ENCODE data around the gene DEFB124. TPM values are rescaled to one million over a fixed set of nuclear protein-coding genes. Genes with fewer than 3 reads are reported as not detected.
"Not testable (repeated sequence)": the region's sequence is repeated elsewhere in the genome, so short reads cannot be mapped to it uniquely, and the experiment has no call there.

Gene DEFB124
- polyA plus RNA-seq, 1 donor from 2014 or later = not detected

- Histone ChIP-seq H3K4me3 (ENCODE audit: low read length) (no peak within 1 kb of the TSS), H3K79me2 (replicated peaks; ENCODE audit: insufficient read depth, low read length) (no peaks in the 10 kb centered on the region), H3F3A (ENCODE audit: insufficient read depth, low read length, poor library complexity, severe bottlenecking) (no peaks in the 10 kb centered on the region), H3K36me3 (ENCODE audit: insufficient read depth, low read length) (no peaks in the 10 kb centered on the region), H4K20me1 (ENCODE audit: insufficient read depth) (no peaks in the 10 kb centered on the region), H3K9me3 (ENCODE audit: low read length) (no peaks in the 10 kb centered on the region), H3K27me3 (ENCODE audit: insufficient read depth, low read depth, low read length) (no peaks in the 10 kb centered on the region), H2AFZ (ENCODE audit: low read depth, low read length) (no peak within 1 kb of the TSS), H3K4me2 (ENCODE audit: low read length) (no peak within 1 kb of the TSS), H3K9ac (ENCODE audit: low read length) (no peak within 1 kb of the TSS), H3K9me2 (ENCODE audit: insufficient read depth, low read length) (no peaks in the 10 kb centered on the region), H3K27ac (ENCODE audit: low read length) (no peak within 1 kb of the TSS)
- TF ChIP-seq, protein P1, sequence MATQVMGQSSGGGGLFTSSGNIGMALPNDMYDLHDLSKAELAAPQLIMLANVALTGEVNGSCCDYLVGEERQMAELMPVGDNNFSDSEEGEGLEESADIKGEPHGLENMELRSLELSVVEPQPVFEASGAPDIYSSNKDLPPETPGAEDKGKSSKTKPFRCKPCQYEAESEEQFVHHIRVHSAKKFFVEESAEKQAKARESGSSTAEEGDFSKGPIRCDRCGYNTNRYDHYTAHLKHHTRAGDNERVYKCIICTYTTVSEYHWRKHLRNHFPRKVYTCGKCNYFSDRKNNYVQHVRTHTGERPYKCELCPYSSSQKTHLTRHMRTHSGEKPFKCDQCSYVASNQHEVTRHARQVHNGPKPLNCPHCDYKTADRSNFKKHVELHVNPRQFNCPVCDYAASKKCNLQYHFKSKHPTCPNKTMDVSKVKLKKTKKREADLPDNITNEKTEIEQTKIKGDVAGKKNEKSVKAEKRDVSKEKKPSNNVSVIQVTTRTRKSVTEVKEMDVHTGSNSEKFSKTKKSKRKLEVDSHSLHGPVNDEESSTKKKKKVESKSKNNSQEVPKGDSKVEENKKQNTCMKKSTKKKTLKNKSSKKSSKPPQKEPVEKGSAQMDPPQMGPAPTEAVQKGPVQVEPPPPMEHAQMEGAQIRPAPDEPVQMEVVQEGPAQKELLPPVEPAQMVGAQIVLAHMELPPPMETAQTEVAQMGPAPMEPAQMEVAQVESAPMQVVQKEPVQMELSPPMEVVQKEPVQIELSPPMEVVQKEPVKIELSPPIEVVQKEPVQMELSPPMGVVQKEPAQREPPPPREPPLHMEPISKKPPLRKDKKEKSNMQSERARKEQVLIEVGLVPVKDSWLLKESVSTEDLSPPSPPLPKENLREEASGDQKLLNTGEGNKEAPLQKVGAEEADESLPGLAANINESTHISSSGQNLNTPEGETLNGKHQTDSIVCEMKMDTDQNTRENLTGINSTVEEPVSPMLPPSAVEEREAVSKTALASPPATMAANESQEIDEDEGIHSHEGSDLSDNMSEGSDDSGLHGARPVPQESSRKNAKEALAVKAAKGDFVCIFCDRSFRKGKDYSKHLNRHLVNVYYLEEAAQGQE (IDR thresholded peaks at IDR 0.05; ENCODE audit: borderline replicate concordance) = no peak
- TF ChIP-seq MXI1 (conservative IDR thresholded peaks at IDR 0.05; ENCODE audit: poor library complexity, severe bottlenecking) = no peak
- no peak for TF ChIP-seq EP300 (conservative IDR thresholded peaks at IDR 0.05; ENCODE audit: poor library complexity, severe bottlenecking)
Measured at GRCh38 chr20:31440012-31440659, 34.8 kb downstream of the DEFB124 start, which contains the start of gene DEFB123. DEFB123 (plus strand) TSS chr20:31440632; CDS start chr20:31440699, 67 bp downstream.

DNA sequence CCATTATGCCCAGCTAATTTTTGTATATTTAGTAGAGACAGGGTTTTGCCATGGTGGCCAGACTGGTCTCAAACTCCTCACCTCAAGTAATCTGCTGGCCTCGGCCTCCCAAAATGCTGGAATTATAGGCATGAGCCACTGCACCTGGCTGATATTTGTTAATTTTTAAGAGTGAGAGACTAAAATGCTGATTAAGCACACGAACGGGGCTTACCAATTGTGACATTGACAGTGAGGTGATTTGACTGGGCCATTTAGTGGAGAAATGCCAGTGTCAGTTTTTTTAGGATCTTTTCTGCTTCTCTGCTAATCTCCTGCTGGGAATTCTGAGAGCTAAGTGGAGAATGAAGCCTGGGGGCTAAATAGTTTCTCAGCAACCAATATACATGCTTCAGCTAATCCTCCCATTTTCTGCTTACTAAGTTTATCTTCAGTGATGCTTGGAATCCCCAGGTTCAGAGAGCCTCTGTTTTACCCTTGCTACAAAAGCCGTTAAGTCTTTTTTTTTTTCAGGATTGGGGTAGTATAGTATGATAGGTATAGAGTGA lies 44.3 kb downstream of the DEFB124 start:
- H3K9ac ChIP-seq (ENCODE audit: low read length) = no peak overlapping the region
- TF ChIP-seq, protein P1 (IDR thresholded peaks at IDR 0.05; ENCODE audit: borderline replicate concordance) = no peak
- TF ChIP-seq SMC3 (conservative IDR thresholded peaks at IDR 0.05; ENCODE audit: poor library complexity) = no peak
- no peak for TF ChIP-seq EP300 (conservative IDR thresholded peaks at IDR 0.05; ENCODE audit: poor library complexity, severe bottlenecking)
- TF ChIP-seq POLR2AphosphoS5 (IDR thresholded peaks at IDR 0.05) = no peak
- TF ChIP-seq, protein P2, sequence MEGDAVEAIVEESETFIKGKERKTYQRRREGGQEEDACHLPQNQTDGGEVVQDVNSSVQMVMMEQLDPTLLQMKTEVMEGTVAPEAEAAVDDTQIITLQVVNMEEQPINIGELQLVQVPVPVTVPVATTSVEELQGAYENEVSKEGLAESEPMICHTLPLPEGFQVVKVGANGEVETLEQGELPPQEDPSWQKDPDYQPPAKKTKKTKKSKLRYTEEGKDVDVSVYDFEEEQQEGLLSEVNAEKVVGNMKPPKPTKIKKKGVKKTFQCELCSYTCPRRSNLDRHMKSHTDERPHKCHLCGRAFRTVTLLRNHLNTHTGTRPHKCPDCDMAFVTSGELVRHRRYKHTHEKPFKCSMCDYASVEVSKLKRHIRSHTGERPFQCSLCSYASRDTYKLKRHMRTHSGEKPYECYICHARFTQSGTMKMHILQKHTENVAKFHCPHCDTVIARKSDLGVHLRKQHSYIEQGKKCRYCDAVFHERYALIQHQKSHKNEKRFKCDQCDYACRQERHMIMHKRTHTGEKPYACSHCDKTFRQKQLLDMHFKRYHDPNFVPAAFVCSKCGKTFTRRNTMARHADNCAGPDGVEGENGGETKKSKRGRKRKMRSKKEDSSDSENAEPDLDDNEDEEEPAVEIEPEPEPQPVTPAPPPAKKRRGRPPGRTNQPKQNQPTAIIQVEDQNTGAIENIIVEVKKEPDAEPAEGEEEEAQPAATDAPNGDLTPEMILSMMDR (IDR thresholded peaks at IDR 0.05; ENCODE audit: poor library complexity, severe bottlenecking) = no peak
- TF ChIP-seq RAD21 (conservative IDR thresholded peaks at IDR 0.05) = no peak
- no peak for TF ChIP-seq EZH2 (IDR thresholded peaks at IDR 0.05; ENCODE audit: borderline replicate concordance, insufficient read depth, low read length, poor library complexity, severe bottlenecking)
- TF ChIP-seq MXI1 (conservative IDR thresholded peaks at IDR 0.05; ENCODE audit: poor library complexity, severe bottlenecking) = no peak
- TF ChIP-seq TAF1 (IDR thresholded peaks at IDR 0.05; ENCODE audit: low read depth) = no peak
- H3K27ac ChIP-seq (ENCODE audit: low read length) = no peak overlapping the region
- no peaks in the 10 kb centered on the region for H3K79me2 ChIP-seq (replicated peaks; ENCODE audit: insufficient read depth, low read length)
- H4K20me1 ChIP-seq (ENCODE audit: insufficient read depth) = no peaks in the 10 kb centered on the region
- H3K36me3 ChIP-seq (ENCODE audit: insufficient read depth, low read length) = no peaks in the 10 kb centered on the region
- H3K9me3 ChIP-seq (ENCODE audit: low read length) = peaks cover 4% of the 10 kb centered on the region
- H3K4me2 ChIP-seq (ENCODE audit: low read length) = no peak overlapping the region
- H2AFZ ChIP-seq (ENCODE audit: low read depth, low read length) = no peak overlapping the region
- no peaks in the 10 kb centered on the region for H3K9me2 ChIP-seq (ENCODE audit: insufficient read depth, low read length)
- H3F3A ChIP-seq (ENCODE audit: insufficient read depth, low read length, poor library complexity, severe bottlenecking) = no peaks in the 10 kb centered on the region
- no peaks in the 10 kb centered on the region for H3K27me3 ChIP-seq (ENCODE audit: insufficient read depth, low read depth, low read length)
- no peak overlapping the region for H3K4me3 ChIP-seq (ENCODE audit: low read length)

- not testable (repeated sequence) for H3K4me2 ChIP-seq (ENCODE audit: low read length); H3K36me3 ChIP-seq (ENCODE audit: insufficient read depth, low read length); H3K27me3 ChIP-seq (ENCODE audit: insufficient read depth, low read depth, low read length); H3K27ac ChIP-seq (ENCODE audit: low read length); H3F3A ChIP-seq (ENCODE audit: insufficient read depth, low read length, poor library complexity, severe bottlenecking); H2AFZ ChIP-seq (ENCODE audit: low read depth, low read length); H4K20me1 ChIP-seq (ENCODE audit: insufficient read depth); H3K9me3 ChIP-seq (ENCODE audit: low read length); H3K79me2 ChIP-seq (replicated peaks; ENCODE audit: insufficient read depth, low read length); H3K9me2 ChIP-seq (ENCODE audit: insufficient read depth, low read length); H3K4me3 ChIP-seq (ENCODE audit: low read length); H3K9ac ChIP-seq (ENCODE audit: low read length)
Measured at GRCh38 chr20:31427576-31427975, 47.4 kb downstream of the DEFB124 start.

Measured in neural cell (in vitro differentiated cells).